ENCODE data around the gene MEF2A.
A peak's percentile ranks its signal among the peaks of the same experiment; 100 is the strongest.

Gene MEF2A

GRCh38 chr15:99613887-99614647 is 48.3 kb downstream of the MEF2A start:
- Mint-ChIP-seq H3K4me3 (no peak overlapping the region), H3K36me3 (no peaks in the 10 kb centered on the region), H3K9me3 (no peaks in the 10 kb centered on the region), H3K4me1 (peaks cover 34% of the 10 kb centered on the region), H3K27ac (no peak overlapping the region)
- no peak for DNase-seq (ENCODE audit: low spot score in 2 of 2)
- no peak for ATAC-seq

GRCh38 chr15:99614749-99615288 is 49.0 kb downstream of the MEF2A start:
- H3K9me3 Mint-ChIP-seq: no peaks in the 10 kb centered on the region
- H3K4me3 Mint-ChIP-seq: no peak overlapping the region
- ATAC-seq (no peak), DNase-seq (ENCODE audit: low spot score in 2 of 2) (no peak)
- no peaks in the 10 kb centered on the region for H3K36me3 Mint-ChIP-seq
- no peak overlapping the region for H3K27ac Mint-ChIP-seq
- H3K4me1 Mint-ChIP-seq: peaks cover 38% of the 10 kb centered on the region

GRCh38 chr15:99615460-99615859 is 49.7 kb downstream of the MEF2A start:
- peaks cover 38% of the 10 kb centered on the region for H3K4me1 Mint-ChIP-seq
- H3K36me3 Mint-ChIP-seq: no peaks in the 10 kb centered on the region
- ATAC-seq (no peak), DNase-seq (ENCODE audit: low spot score in 2 of 2) (no peak)
- H3K9me3 Mint-ChIP-seq: no peaks in the 10 kb centered on the region
- no peak overlapping the region for H3K4me3 Mint-ChIP-seq
- H3K27ac Mint-ChIP-seq: no peak overlapping the region

- no peaks in the 10 kb centered on the region for H3K9me3 Mint-ChIP-seq
- peaks cover 38% of the 10 kb centered on the region for H3K4me1 Mint-ChIP-seq
- DNase-seq (ENCODE audit: low spot score in 2 of 2) (no peak), ATAC-seq (no peak)
- H3K27ac Mint-ChIP-seq: no peak overlapping the region
- H3K36me3 Mint-ChIP-seq: no peaks in the 10 kb centered on the region
- no peak overlapping the region for H3K4me3 Mint-ChIP-seq
Observed at GRCh38 chr15:99616129-99616528, 50.3 kb downstream of the MEF2A start.

- Mint-ChIP-seq H3K4me3 (no peak overlapping the region), H3K36me3 (no peaks in the 10 kb centered on the region), H3K27ac (peak overlapping the region; percentile 50), H3K4me1 (peaks cover 34% of the 10 kb centered on the region), H3K9me3 (no peaks in the 10 kb centered on the region)
- ATAC-seq (peak; percentile 51), DNase-seq (ENCODE audit: low spot score in 2 of 2) (no peak)
Observed at GRCh38 chr15:99616773-99617342, 51.1 kb downstream of the MEF2A start.

- ATAC-seq (no peak), DNase-seq (ENCODE audit: low spot score in 2 of 2) (no peak)
- Mint-ChIP-seq H3K4me3 (no peak overlapping the region), H3K36me3 (no peaks in the 10 kb centered on the region), H3K4me1 (peaks cover 38% of the 10 kb centered on the region), H3K27ac (no peak overlapping the region), H3K9me3 (peaks cover under 1% of the 10 kb centered on the region)
Observed at GRCh38 chr15:99618941-99619411, 53.2 kb downstream of the MEF2A start.

- ATAC-seq: no peak
- peaks cover 33% of the 10 kb centered on the region for H3K4me1 Mint-ChIP-seq
- no peak for DNase-seq (ENCODE audit: low spot score in 2 of 2)
- no peak overlapping the region for H3K4me3 Mint-ChIP-seq
- H3K36me3 Mint-ChIP-seq: no peaks in the 10 kb centered on the region
- peaks cover 3% of the 10 kb centered on the region for H3K9me3 Mint-ChIP-seq
- H3K27ac Mint-ChIP-seq: no peak overlapping the region
Observed at GRCh38 chr15:99619712-99620111, 53.9 kb downstream of the MEF2A start.

GRCh38 chr15:99620178-99620577 is 54.4 kb downstream of the MEF2A start:
- no peak for ATAC-seq
- no peak overlapping the region for H3K4me3 Mint-ChIP-seq
- no peaks in the 10 kb centered on the region for H3K36me3 Mint-ChIP-seq
- H3K9me3 Mint-ChIP-seq: peaks cover 3% of the 10 kb centered on the region
- DNase-seq (ENCODE audit: low spot score in 2 of 2): no peak
- no peak overlapping the region for H3K27ac Mint-ChIP-seq
- peaks cover 28% of the 10 kb centered on the region for H3K4me1 Mint-ChIP-seq

- Mint-ChIP-seq H3K27ac (no peak overlapping the region), H3K36me3 (peaks cover 3% of the 10 kb centered on the region), H3K4me1 (peaks cover 39% of the 10 kb centered on the region), H3K9me3 (peaks cover 7% of the 10 kb centered on the region), H3K4me3 (no peak overlapping the region)
- DNase-seq (ENCODE audit: low spot score in 2 of 2) (no peak), ATAC-seq (no peak)
Observed at GRCh38 chr15:99621767-99622166, 56.0 kb downstream of the MEF2A start.

GRCh38 chr15:99628374-99629001 is 62.7 kb downstream of the MEF2A start:
- peaks cover 5% of the 10 kb centered on the region for H3K36me3 Mint-ChIP-seq
- ATAC-seq: no peak
- peaks cover 43% of the 10 kb centered on the region for H3K4me1 Mint-ChIP-seq
- H3K4me3 Mint-ChIP-seq: no peak overlapping the region
- no peak overlapping the region for H3K27ac Mint-ChIP-seq
- DNase-seq (ENCODE audit: low spot score in 2 of 2): no peak
- peaks cover 7% of the 10 kb centered on the region for H3K9me3 Mint-ChIP-seq

- H3K9me3 Mint-ChIP-seq: peaks cover 5% of the 10 kb centered on the region
- H3K4me3 Mint-ChIP-seq: no peak overlapping the region
- peaks cover 48% of the 10 kb centered on the region for H3K4me1 Mint-ChIP-seq
- no peak overlapping the region for H3K27ac Mint-ChIP-seq
- no peak for ATAC-seq
- peaks cover 19% of the 10 kb centered on the region for H3K36me3 Mint-ChIP-seq
- DNase-seq (ENCODE audit: low spot score in 2 of 2): no peak
Observed at GRCh38 chr15:99630607-99631131, 64.9 kb downstream of the MEF2A start.

- peaks cover 25% of the 10 kb centered on the region for H3K36me3 Mint-ChIP-seq
- ATAC-seq (no peak), DNase-seq (ENCODE audit: low spot score in 2 of 2) (no peak)
- no peak overlapping the region for H3K4me3 Mint-ChIP-seq
- peaks cover 48% of the 10 kb centered on the region for H3K4me1 Mint-ChIP-seq
- peaks cover 8% of the 10 kb centered on the region for H3K9me3 Mint-ChIP-seq
- H3K27ac Mint-ChIP-seq: no peak overlapping the region
Observed at GRCh38 chr15:99631255-99631654, 65.5 kb downstream of the MEF2A start.

- Mint-ChIP-seq H3K36me3 (peaks cover 22% of the 10 kb centered on the region), H3K4me3 (no peak overlapping the region), H3K4me1 (peaks cover 44% of the 10 kb centered on the region), H3K27ac (no peak overlapping the region), H3K9me3 (peaks cover 10% of the 10 kb centered on the region)
- no peak for DNase-seq (ENCODE audit: low spot score in 2 of 2)
- ATAC-seq: no peak
Observed at GRCh38 chr15:99632521-99632920, 66.7 kb downstream of the MEF2A start.

GRCh38 chr15:99633655-99634054 is 67.9 kb downstream of the MEF2A start:
- Mint-ChIP-seq H3K27ac (no peak overlapping the region), H3K4me1 (peaks cover 41% of the 10 kb centered on the region), H3K9me3 (peaks cover 10% of the 10 kb centered on the region), H3K36me3 (peaks cover 33% of the 10 kb centered on the region), H3K4me3 (no peak overlapping the region)
- no peak for ATAC-seq
- DNase-seq (ENCODE audit: low spot score in 2 of 2): no peak

- no peak overlapping the region for H3K4me3 Mint-ChIP-seq
- peaks cover 40% of the 10 kb centered on the region for H3K4me1 Mint-ChIP-seq
Observed at GRCh38 chr15:99634576-99634975, 68.8 kb downstream of the MEF2A start.

More at GRCh38 chr15:99634576-99634975, 68.8 kb downstream of the MEF2A start:
- no peak overlapping the region for H3K27ac Mint-ChIP-seq
- H3K36me3 Mint-ChIP-seq: peaks cover 35% of the 10 kb centered on the region
- no peak for ATAC-seq
- DNase-seq (ENCODE audit: low spot score in 2 of 2): no peak
- H3K9me3 Mint-ChIP-seq: peaks cover 10% of the 10 kb centered on the region

Measured in stimulated activated effector memory CD8-positive, alpha-beta T cell treated with anti-CD3 and anti-CD28 coated beads, Interleukin-12 subunit alpha, Interleukin-12 subunit beta, amount 100 ng/mL, for 72 hours (primary cell).